ENCODE data around the gene U2AF2. TPM values are rescaled to one million over a fixed set of nuclear protein-coding genes. Genes with fewer than 3 reads are reported as not detected.

Gene U2AF2
- total RNA-seq, 1 experiment from 2014 or later = 321 TPM

DNA sequence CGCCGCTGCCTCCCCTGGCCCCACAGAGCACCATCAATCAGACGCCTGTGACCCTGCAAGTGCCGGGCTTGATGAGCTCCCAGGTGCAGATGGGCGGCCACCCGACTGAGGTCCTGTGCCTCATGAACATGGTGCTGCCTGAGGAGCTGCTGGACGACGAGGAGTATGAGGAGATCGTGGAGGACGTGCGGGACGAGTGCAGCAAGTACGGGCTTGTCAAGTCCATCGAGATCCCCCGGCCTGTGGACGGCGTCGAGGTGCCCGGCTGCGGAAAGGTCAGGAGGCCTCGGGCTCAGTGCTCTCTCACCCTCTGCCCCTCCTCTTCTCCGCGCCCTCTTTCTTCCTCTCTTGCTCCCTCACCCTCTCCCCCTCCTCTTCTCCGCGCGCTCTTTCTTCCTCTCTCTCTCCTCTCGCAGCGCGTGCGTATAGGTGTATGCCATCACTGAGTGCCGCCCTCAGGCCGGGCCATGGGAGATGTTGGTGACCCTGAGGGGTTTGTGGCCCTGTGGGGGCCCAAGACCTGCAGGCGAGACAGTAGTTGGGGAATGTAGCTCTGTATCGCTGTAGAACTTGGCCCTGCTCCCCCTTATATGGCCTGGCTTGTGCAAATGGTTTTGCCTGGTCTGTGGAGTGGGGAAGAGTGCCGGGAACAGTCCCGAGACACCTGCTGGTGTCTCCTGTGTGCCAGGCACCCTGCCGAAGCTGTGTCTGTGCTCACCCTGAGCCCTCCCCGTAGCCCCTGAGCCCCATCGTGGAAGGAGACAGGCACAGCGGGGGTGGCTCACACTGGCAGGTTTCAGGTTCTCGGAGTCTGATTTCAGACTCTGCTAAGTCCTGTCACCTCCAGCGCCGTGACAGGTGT is 14.8 kb downstream of the U2AF2 start:
- no peaks in the 10 kb centered on the region for H3K4me1 ChIP-seq (ENCODE audit: insufficient read depth, low read length)
- no peak overlapping the region for H4K8ac ChIP-seq (replicated peaks; ENCODE audit: insufficient read length, low read depth, low read length)
- no peak overlapping the region for H2BK12ac ChIP-seq (ENCODE audit: insufficient read length, low read depth, low read length)
- H3K79me2 ChIP-seq (ENCODE audit: insufficient read depth, low read length) = peaks cover 4% of the 10 kb centered on the region; the same call in 1 of the 2 replicates
- no peaks in the 10 kb centered on the region for H3K23me2 ChIP-seq (ENCODE audit: insufficient read length, low read depth, low read length, poor library complexity, severe bottlenecking)
- Mint-ChIP-seq H3K9me3 (no peaks in the 10 kb centered on the region), H3K36me3 (ENCODE audit: insufficient read depth in 1 of 3, low read depth in 3 of 3) (peaks cover 55 to 85% (median 76%) of the 10 kb centered on the region in 3 experiments), H3K4me1 (peaks cover 27 to 36% of the 10 kb centered on the region in 2 experiments), H3K4me3 (no peak overlapping the region; a peak in 1 of 5 replicates), H3K27me3 (ENCODE audit: low read depth) (no peaks in the 10 kb centered on the region), H3K27ac (peak overlapping the region in 2 of 3 experiments; percentile 66 to 77; a peak in 3 of 7 replicates)
- no peak overlapping the region for H3K14ac ChIP-seq (ENCODE audit: insufficient read depth, low read length)
- no peaks in the 10 kb centered on the region for H3K9me3 ChIP-seq (ENCODE audit: control insufficient read depth, low read depth, low read length)
- TF ChIP-seq, protein P1, sequence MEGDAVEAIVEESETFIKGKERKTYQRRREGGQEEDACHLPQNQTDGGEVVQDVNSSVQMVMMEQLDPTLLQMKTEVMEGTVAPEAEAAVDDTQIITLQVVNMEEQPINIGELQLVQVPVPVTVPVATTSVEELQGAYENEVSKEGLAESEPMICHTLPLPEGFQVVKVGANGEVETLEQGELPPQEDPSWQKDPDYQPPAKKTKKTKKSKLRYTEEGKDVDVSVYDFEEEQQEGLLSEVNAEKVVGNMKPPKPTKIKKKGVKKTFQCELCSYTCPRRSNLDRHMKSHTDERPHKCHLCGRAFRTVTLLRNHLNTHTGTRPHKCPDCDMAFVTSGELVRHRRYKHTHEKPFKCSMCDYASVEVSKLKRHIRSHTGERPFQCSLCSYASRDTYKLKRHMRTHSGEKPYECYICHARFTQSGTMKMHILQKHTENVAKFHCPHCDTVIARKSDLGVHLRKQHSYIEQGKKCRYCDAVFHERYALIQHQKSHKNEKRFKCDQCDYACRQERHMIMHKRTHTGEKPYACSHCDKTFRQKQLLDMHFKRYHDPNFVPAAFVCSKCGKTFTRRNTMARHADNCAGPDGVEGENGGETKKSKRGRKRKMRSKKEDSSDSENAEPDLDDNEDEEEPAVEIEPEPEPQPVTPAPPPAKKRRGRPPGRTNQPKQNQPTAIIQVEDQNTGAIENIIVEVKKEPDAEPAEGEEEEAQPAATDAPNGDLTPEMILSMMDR (conservative IDR thresholded peaks at IDR 0.05) = no peak
- no peak overlapping the region for H2BK20ac ChIP-seq (ENCODE audit: low read depth, low read length, poor library complexity, severe bottlenecking)
- no peaks in the 10 kb centered on the region for H3K27me3 ChIP-seq (ENCODE audit: insufficient read depth, low read length)
- H4K5ac ChIP-seq (ENCODE audit: insufficient read length, low read depth, low read length) = no peak overlapping the region
- no peak overlapping the region for H3K56ac ChIP-seq (ENCODE audit: insufficient read length, low read depth, low read length)
- H2AFZ ChIP-seq (ENCODE audit: low read length) = no peak overlapping the region
- H2BK5ac ChIP-seq (ENCODE audit: insufficient read length, low read length) = no peak overlapping the region
- H2AK5ac ChIP-seq (ENCODE audit: insufficient read length, low read length) = no peak overlapping the region
- no peak overlapping the region for H3K27ac ChIP-seq (ENCODE audit: insufficient read length, low read depth, low read length)
- no peak overlapping the region for H3K23ac ChIP-seq (ENCODE audit: insufficient read length, low read depth, low read length)
- H3K79me1 ChIP-seq (ENCODE audit: insufficient read depth, low read depth, low read length, poor library complexity, severe bottlenecking) = no peaks in the 10 kb centered on the region
- no peak for DNase-seq
- no peak overlapping the region for H3T11ph ChIP-seq (ENCODE audit: low read length)
- H3K4ac ChIP-seq (ENCODE audit: low read depth, low read length) = no peak overlapping the region
- no peak overlapping the region for H3K18ac ChIP-seq (ENCODE audit: insufficient read length, low read depth, low read length)
- no peak overlapping the region for H3K4me2 ChIP-seq (ENCODE audit: insufficient read depth, insufficient read length, low read length)
- H3K9ac ChIP-seq (ENCODE audit: extremely low read depth, insufficient read length, low read length) = no peak overlapping the region
- H4K20me1 ChIP-seq (ENCODE audit: control insufficient read depth, insufficient read depth, insufficient read length) = no peaks in the 10 kb centered on the region
- no peak overlapping the region for H2BK15ac ChIP-seq (ENCODE audit: low read depth, low read length)
- no peak overlapping the region for H4K91ac ChIP-seq (ENCODE audit: insufficient read length, low read depth, low read length)
- WGBS (ENCODE audit: extremely low coverage, insufficient read length, low lambda C conversion rate) = no CpG with 5 or more reads among the region's 43 CpGs
- no peak overlapping the region for H2BK120ac ChIP-seq (ENCODE audit: low read depth, low read length, poor library complexity, severe bottlenecking)
